H1 (cell line): ENCODE results near the gene FGF3. TPM values are rescaled to one million over a fixed set of nuclear protein-coding genes. Genes with fewer than 3 reads are reported as not detected.
A peak's percentile ranks its signal among the peaks of the same experiment; 100 is the strongest.

Source experiments
- CTCF ChIA-PET: fragments of 300-600 bp; sonication (Branson Sonifier 250); formaldehyde crosslinking; loops from one replicate; lab custom pipeline; 2021; ENCODE audit not compliant: partially characterized antibody; lab: Charles Lee
- POLR2A ChIA-PET: fragments of 300-600 bp; sonication (Branson Sonifier 250); formaldehyde crosslinking; loops from one replicate; lab custom pipeline; 2021; ENCODE audit warnings: inconsistent platforms; ENCODE audit not compliant: partially characterized antibody; lab: Charles Lee
- DNase-seq, 2 experiments: peaks; one replicate each; pipeline versions ENCODE4 v3.0.0 to v3.0.0-alpha.2; 2010 to 2022; ENCODE audit warnings: low spot score in 2 of 2, low read depth in 1 of 2, mixed read lengths in 1 of 2
- FAIRE-seq: peaks from 2 replicates; lab custom pipeline; 2011; peaks lifted over from hg19 to GRCh38; lab: Jason Lieb, UNC
- H2AFZ ChIP-seq: 2 replicates; pipeline ENCODE4 v1.8.1; 2012; ENCODE audit warnings: low read length, inconsistent platforms
- H2AK5ac ChIP-seq: 2 replicates; pipeline ENCODE4 v1.6.1; 2013; ENCODE audit warnings: low read depth, low read length
- H2BK120ac ChIP-seq: replicated peaks from 2 replicates; pipeline ENCODE3; 2013; ENCODE audit warnings: low read depth, low read length, inconsistent platforms
- H2BK12ac ChIP-seq: 2 replicates; pipeline ENCODE4 v1.6.1; 2013; ENCODE audit warnings: low read depth, low read length
- H2BK15ac ChIP-seq: 2 replicates; pipeline ENCODE4 v1.6.1; 2013; ENCODE audit warnings: low read length
- H2BK20ac ChIP-seq: 2 replicates; pipeline ENCODE4 v1.6.1; 2013; ENCODE audit warnings: low read length
- H2BK5ac ChIP-seq: 2 replicates; pipeline ENCODE4 v1.6.1; 2013; ENCODE audit warnings: low read depth, low read length
- H3K14ac ChIP-seq: 2 replicates; pipeline ENCODE4 v1.6.1; 2013; ENCODE audit warnings: inconsistent platforms; ENCODE audit not compliant: insufficient read length
- H3K18ac ChIP-seq: 2 replicates; pipeline ENCODE4 v1.6.1; 2013; ENCODE audit warnings: low read length; ENCODE audit errors: extremely low read depth
- H3K23ac ChIP-seq: 2 replicates; pipeline ENCODE4 v1.6.1; 2013; ENCODE audit warnings: inconsistent platforms; ENCODE audit not compliant: insufficient read length
- H3K23me2 ChIP-seq: 2 replicates; pipeline ENCODE4 v1.6.1; 2013; ENCODE audit warnings: low read depth, low read length
- H3K27ac ChIP-seq: 2 replicates; pipeline ENCODE4 v1.6.1; 2011; ENCODE audit warnings: low read depth, low read length, inconsistent platforms
- H3K27me3 ChIP-seq, 4 experiments: replicated peaks in 1 of 4; 1 replicate in 1 of 4; 2 replicates in 3 of 4; pipeline versions ENCODE4 v1.6.1 to v1.8.1; 2011 to 2013; ENCODE audit warnings: low read length in 3 of 4, mild to moderate bottlenecking in 3 of 4, inconsistent platforms in 2 of 4, mixed read lengths in 2 of 4, moderate library complexity in 1 of 4; ENCODE audit not compliant: control insufficient read depth in 3 of 4, insufficient read depth in 3 of 4; ENCODE audit errors: extremely low read depth in 1 of 4
- H3K36me3 ChIP-seq, 4 experiments: 2 replicates each; pipeline versions ENCODE4 v1.6.1 to v1.8.1; 2011 to 2013; ENCODE audit warnings: mild to moderate bottlenecking in 4 of 4, low read length in 3 of 4, moderate library complexity in 2 of 4, control low read depth in 1 of 4, inconsistent platforms in 1 of 4; ENCODE audit not compliant: insufficient read depth in 4 of 4, control insufficient read depth in 2 of 4
- H3K4ac ChIP-seq: replicated peaks from 2 replicates; pipeline ENCODE3; 2013; ENCODE audit warnings: low read length, low read depth, mixed read lengths, inconsistent platforms; ENCODE audit not compliant: insufficient read length
- H3K4me1 ChIP-seq, 4 experiments: replicated peaks in 1 of 4; 1 replicate in 1 of 4; 2 replicates in 3 of 4; pipeline versions ENCODE4 v1.6.1 to v1.8.1; 2011 to 2013; ENCODE audit warnings: low read length in 3 of 4, inconsistent platforms in 2 of 4, mixed read lengths in 1 of 4; ENCODE audit not compliant: insufficient read depth in 4 of 4, control insufficient read depth in 3 of 4
- H3K4me2 ChIP-seq, 2 experiments: 2 replicates each; pipeline versions ENCODE4 v1.6.1 to v1.8.1; 2011 to 2013; ENCODE audit warnings: low read depth in 2 of 2, low read length in 2 of 2, control low read depth in 1 of 2, inconsistent platforms in 1 of 2, mild to moderate bottlenecking in 1 of 2; ENCODE audit not compliant: insufficient read depth in 1 of 2
- H3K4me3 ChIP-seq, 4 experiments: fragments of 200-600, 300-600 bp in 1 of 4; sonication (generic), shearing (Covaris generic), sonication (Bioruptor Twin) in 1 of 4; 2 replicates each; pipeline versions ENCODE4 v1.5.1 to v1.8.1; 2011 to 2016; ENCODE audit warnings: low read length in 4 of 4, low read depth in 3 of 4, control low read depth in 2 of 4, inconsistent platforms in 2 of 4, mild to moderate bottlenecking in 2 of 4, mixed read lengths in 1 of 4, moderate library complexity in 1 of 4; ENCODE audit not compliant: insufficient read depth in 2 of 4; ENCODE audit errors: extremely low read depth in 1 of 4
- H3K56ac ChIP-seq: replicated peaks from 2 replicates; pipeline ENCODE3; 2013; ENCODE audit warnings: low read depth, mild to moderate bottlenecking, mixed read lengths, low read length, inconsistent platforms; ENCODE audit not compliant: insufficient read length
- H3K79me1 ChIP-seq: 2 replicates; pipeline ENCODE4 v1.6.1; 2013; ENCODE audit warnings: low read depth, low read length, control low read depth
- H3K79me2 ChIP-seq, 2 experiments: 2 replicates each; pipeline versions ENCODE4 v1.6.1 to v1.8.1; 2012 to 2013; ENCODE audit warnings: low read length in 2 of 2, mild to moderate bottlenecking in 2 of 2, inconsistent platforms in 1 of 2; ENCODE audit not compliant: insufficient read depth in 2 of 2, control insufficient read depth in 1 of 2
- H3K9ac ChIP-seq, 4 experiments: replicated peaks in 1 of 4; 1 replicate in 1 of 4; 2 replicates in 3 of 4; pipeline versions ENCODE4 v1.6.1 to v1.8.1; 2011 to 2013; ENCODE audit warnings: low read depth in 3 of 4, low read length in 3 of 4, control low read depth in 2 of 4, mild to moderate bottlenecking in 2 of 4, moderate library complexity in 2 of 4, inconsistent platforms in 1 of 4; ENCODE audit errors: extremely low read depth in 1 of 4
- H3K9me3 ChIP-seq, 2 experiments: 2 replicates each; pipeline versions ENCODE4 v1.6.1 to v1.8.1; 2012 to 2013; ENCODE audit warnings: mild to moderate bottlenecking in 2 of 2, moderate library complexity in 2 of 2, control low read depth in 1 of 2, inconsistent platforms in 1 of 2, low read depth in 1 of 2, low read length in 1 of 2, mixed read lengths in 1 of 2; ENCODE audit not compliant: insufficient read depth in 2 of 2
- H4K20me1 ChIP-seq, 2 experiments: replicated peaks in 1 of 2; 2 replicates each; pipeline versions ENCODE3 to v1.8.1; 2011 to 2013; ENCODE audit warnings: inconsistent platforms in 2 of 2, low read length in 2 of 2, mild to moderate bottlenecking in 1 of 2; ENCODE audit not compliant: insufficient read depth in 2 of 2, control insufficient read depth in 1 of 2
- H4K5ac ChIP-seq: 2 replicates; pipeline ENCODE4 v1.6.1; 2013; ENCODE audit warnings: low read length, low read depth, mixed read lengths, inconsistent platforms; ENCODE audit not compliant: insufficient read length
- H4K8ac ChIP-seq: 2 replicates; pipeline ENCODE4 v1.8.0; 2013; ENCODE audit warnings: mild to moderate bottlenecking, moderate library complexity, low read length, inconsistent platforms; ENCODE audit not compliant: insufficient read depth; ENCODE audit errors: extremely low read depth
- H4K91ac ChIP-seq: replicated peaks from 2 replicates; pipeline ENCODE3; 2013; ENCODE audit warnings: low read length, mixed read lengths, inconsistent platforms; ENCODE audit not compliant: insufficient read length
- BRCA1 ChIP-seq: IDR thresholded peaks from 2 replicates; pipeline ENCODE4 v1.6.1; 2012; ENCODE audit warnings: low read depth, low read length, improper control_type of control experiment
- CEBPB ChIP-seq: IDR thresholded peaks from 2 replicates; pipeline ENCODE4 v1.6.1; 2012; ENCODE audit warnings: low read depth, low read length
- EGR1 ChIP-seq: IDR thresholded peaks from 2 replicates; pipeline ENCODE4 v1.6.1; 2011; ENCODE audit warnings: low read depth, low read length, borderline replicate concordance
- KDM4A ChIP-seq: IDR thresholded peaks from one replicate; pipeline ENCODE4 v1.7.1; 2012; ENCODE audit warnings: low read depth, mild to moderate bottlenecking, moderate library complexity, low read length, inconsistent platforms; ENCODE audit not compliant: severe bottlenecking
- SP2 ChIP-seq: IDR thresholded peaks from 2 replicates; pipeline ENCODE4 v1.6.1; 2012; ENCODE audit warnings: mild to moderate bottlenecking, low read length, inconsistent platforms
- TAF1 ChIP-seq: IDR thresholded peaks from 2 replicates; pipeline ENCODE4 v1.6.1; 2011; ENCODE audit warnings: mild to moderate bottlenecking, low read depth, low read length
- TCF12 ChIP-seq: IDR thresholded peaks from 2 replicates; pipeline ENCODE4 v1.6.1; 2011; ENCODE audit warnings: low read depth, mild to moderate bottlenecking, low read length
- TEAD4 ChIP-seq: IDR thresholded peaks from 2 replicates; pipeline ENCODE4 v1.6.1; 2012; ENCODE audit warnings: low read depth, low read length, inconsistent platforms, mixed read lengths
- WGBS, 2 experiments: shearing (Covaris generic) in 1 of 2; methylation state at CpG; one replicate each; pipeline versions ENCODE4 v1.1.6 to v1.1.7; 2013 to 2015; ENCODE audit warnings: low lambda C conversion rate in 2 of 2, mixed read lengths in 2 of 2, inconsistent platforms in 1 of 2, low coverage in 1 of 2, missing lambda C conversion rate in 1 of 2; ENCODE audit not compliant: insufficient replicate concordance in 2 of 2, insufficient coverage in 1 of 2, insufficient read length in 1 of 2; ENCODE audit errors: extremely low coverage in 1 of 2, missing lambda C conversion rate in 1 of 2; 5-methylcytosine and 5-hydroxymethylcytosine counted together
- polyA plus RNA-seq, 7 experiments: library from polyadenylated mRNA; depleted of rRNA in 3 of 7; stranded (reverse) in 5 of 7; unstranded in 2 of 7; fragments of >200 nt in 5 of 7; fragments of 200-250 nt in 2 of 7; gene quantifications; 1 replicate in 5 of 7; 2 replicates in 1 of 7; 4 replicates in 1 of 7; pipeline versions ENCODE4 v1.2.1 to v1.2.3, GENCODE V29; 2011 to 2013; ENCODE audit warnings: missing spikeins in 2 of 7, mixed read lengths in 2 of 7
- total RNA-seq: library from RNA; stranded (reverse); fragmentation: NEBNext Ultra II Directional; extraction: Animal tissue kit (Norgen Biotek cat#: 25700); gene quantifications from 2 replicates; pipeline ENCODE4 v1.2.1, GENCODE V29; 2021
- TF ChIP-seq, protein P1 (sequence below): IDR thresholded peaks from 2 replicates; pipeline ENCODE4 v1.6.1; 2011; ENCODE audit warnings: low read depth, mild to moderate bottlenecking, low read length; ENCODE audit not compliant: insufficient read depth
- TF ChIP-seq, protein P2 (sequence below): IDR thresholded peaks from 2 replicates; pipeline ENCODE4 v1.6.1; 2012; ENCODE audit warnings: inconsistent platforms
- TF ChIP-seq, protein P3 (sequence below): IDR thresholded peaks from 2 replicates; pipeline ENCODE4 v1.6.1; 2011; ENCODE audit warnings: low read length, improper control_type of control experiment

The FGF3 gene
- total and polyA plus RNA-seq, 2 of the 8 experiments (the other 6 are each of a cell fraction or from before 2014, with no cell fraction given): not detected

DNA sequence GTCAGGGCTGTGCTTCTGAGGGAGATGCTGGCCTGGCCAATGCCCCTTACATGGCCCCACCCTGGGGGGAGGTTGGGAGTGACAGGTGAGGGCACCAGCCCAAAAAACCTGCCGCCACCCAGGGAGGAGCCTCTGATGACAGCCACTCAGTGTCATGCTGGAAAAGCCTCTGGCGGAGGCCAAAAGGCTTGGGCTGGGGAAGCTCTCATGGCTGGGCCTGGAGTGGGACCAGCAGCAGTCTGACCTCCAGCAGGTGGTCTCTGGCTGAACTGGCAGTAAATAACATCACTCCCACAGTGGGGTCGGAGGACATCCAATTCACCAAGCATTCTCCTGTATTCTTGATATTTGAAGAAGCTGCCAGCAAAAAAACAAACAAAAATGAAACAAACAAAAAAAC, 20.1 kb downstream of the FGF3 start:
- POLR2A ChIA-PET: interaction anchor here (1.1 to 1.3 kb wide), 4 partner anchors 11 to 94 kb away, joined by 3 to 4 read pairs (median 4); no protein-coding TSS in a partner anchor
- Histone ChIP-seq H2BK20ac (no peak overlapping the region), H3K18ac (no peak overlapping the region), H3K14ac (no peak overlapping the region), H3K79me2 (no peaks in the 10 kb centered on the region), H2AK5ac (no peak overlapping the region), H2BK12ac (no peak overlapping the region), H3K23ac (no peak overlapping the region), H3K23me2 (peaks cover 8% of the 10 kb centered on the region; the same call in 1 of the 2 replicates), H3K27me3 (no peaks in the 10 kb centered on the region; a peak in 1 of 7 replicates), H3K4me1 (peaks cover 0 to 5% (median 0%) of the 10 kb centered on the region in 4 experiments; a peak in 3 of 7 replicates), H3K9me3 (peaks cover 4 to 5% of the 10 kb centered on the region in 2 experiments; a peak in 3 of 4 replicates), H4K91ac (no peak overlapping the region), H3K36me3 (no peaks in the 10 kb centered on the region), H2BK15ac (no peak overlapping the region), H4K8ac (0 out of 2 replicates have a peak overlapping the region, but pooled peaks have one; percentile 4), H3K4me2 (no peak overlapping the region), H3K79me1 (no peaks in the 10 kb centered on the region), H3K56ac (no peak overlapping the region), H4K20me1 (peaks cover 0 to 7% of the 10 kb centered on the region in 2 experiments), H4K5ac (no peak overlapping the region), H3K4ac (no peak overlapping the region), H2BK5ac (no peak overlapping the region), H2AFZ (no peak overlapping the region), H3K9ac (no peak overlapping the region), H3K4me3 (no peak overlapping the region), H2BK120ac (no peak overlapping the region), H3K27ac (no peak overlapping the region)
- DNase-seq (no peak), FAIRE-seq (no peak)
- CTCF ChIA-PET: interaction anchor here (0.8 to 9.5 kb wide), 11 partner anchors 12 to 115 kb away, joined by 3 to 197 read pairs (median 4); no protein-coding TSS in a partner anchor
- WGBS, 2 experiments: 81% methylated on average over 3 of the region's 3 CpGs; no CpG with 5 or more reads in 1 of the 2 experiments
- TF ChIP-seq TEAD4: no peak
- TF ChIP-seq, protein P1, sequence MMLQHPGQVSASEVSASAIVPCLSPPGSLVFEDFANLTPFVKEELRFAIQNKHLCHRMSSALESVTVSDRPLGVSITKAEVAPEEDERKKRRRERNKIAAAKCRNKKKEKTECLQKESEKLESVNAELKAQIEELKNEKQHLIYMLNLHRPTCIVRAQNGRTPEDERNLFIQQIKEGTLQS: no peak
- no peak for TF ChIP-seq KDM4A
- no peak for TF ChIP-seq SP2
- no peak for TF ChIP-seq TAF1
- TF ChIP-seq, protein P2, sequence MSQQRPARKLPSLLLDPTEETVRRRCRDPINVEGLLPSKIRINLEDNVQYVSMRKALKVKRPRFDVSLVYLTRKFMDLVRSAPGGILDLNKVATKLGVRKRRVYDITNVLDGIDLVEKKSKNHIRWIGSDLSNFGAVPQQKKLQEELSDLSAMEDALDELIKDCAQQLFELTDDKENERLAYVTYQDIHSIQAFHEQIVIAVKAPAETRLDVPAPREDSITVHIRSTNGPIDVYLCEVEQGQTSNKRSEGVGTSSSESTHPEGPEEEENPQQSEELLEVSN: no peak
- no peak for TF ChIP-seq CEBPB
- TF ChIP-seq, protein P3, sequence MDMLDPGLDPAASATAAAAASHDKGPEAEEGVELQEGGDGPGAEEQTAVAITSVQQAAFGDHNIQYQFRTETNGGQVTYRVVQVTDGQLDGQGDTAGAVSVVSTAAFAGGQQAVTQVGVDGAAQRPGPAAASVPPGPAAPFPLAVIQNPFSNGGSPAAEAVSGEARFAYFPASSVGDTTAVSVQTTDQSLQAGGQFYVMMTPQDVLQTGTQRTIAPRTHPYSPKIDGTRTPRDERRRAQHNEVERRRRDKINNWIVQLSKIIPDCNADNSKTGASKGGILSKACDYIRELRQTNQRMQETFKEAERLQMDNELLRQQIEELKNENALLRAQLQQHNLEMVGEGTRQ: no peak
- TF ChIP-seq EGR1: no peak
- TF ChIP-seq BRCA1: no peak
- no peak for TF ChIP-seq TCF12
